Measurements from ENCODE around the gene SEZ6.

The SEZ6 gene

GRCh38 chr17:28917029-28917428 is 88.8 kb downstream of the SEZ6 start:
- Histone ChIP-seq H3K4me1 (no peaks in the 10 kb centered on the region), H4K20me1 (peaks cover 55% of the 10 kb centered on the region), H3K27ac (no peak overlapping the region), H3K9me3 (no peaks in the 10 kb centered on the region), H3K4me2 (no peak overlapping the region), H3K36me3 (peaks cover 100% of the 10 kb centered on the region), H3K9ac (no peak overlapping the region), H3K27me3 (no peaks in the 10 kb centered on the region), H3K4me3 (no peak overlapping the region)
- no peak for TF ChIP-seq Cebpa-rat (IDR thresholded peaks at IDR 0.05)

DNA sequence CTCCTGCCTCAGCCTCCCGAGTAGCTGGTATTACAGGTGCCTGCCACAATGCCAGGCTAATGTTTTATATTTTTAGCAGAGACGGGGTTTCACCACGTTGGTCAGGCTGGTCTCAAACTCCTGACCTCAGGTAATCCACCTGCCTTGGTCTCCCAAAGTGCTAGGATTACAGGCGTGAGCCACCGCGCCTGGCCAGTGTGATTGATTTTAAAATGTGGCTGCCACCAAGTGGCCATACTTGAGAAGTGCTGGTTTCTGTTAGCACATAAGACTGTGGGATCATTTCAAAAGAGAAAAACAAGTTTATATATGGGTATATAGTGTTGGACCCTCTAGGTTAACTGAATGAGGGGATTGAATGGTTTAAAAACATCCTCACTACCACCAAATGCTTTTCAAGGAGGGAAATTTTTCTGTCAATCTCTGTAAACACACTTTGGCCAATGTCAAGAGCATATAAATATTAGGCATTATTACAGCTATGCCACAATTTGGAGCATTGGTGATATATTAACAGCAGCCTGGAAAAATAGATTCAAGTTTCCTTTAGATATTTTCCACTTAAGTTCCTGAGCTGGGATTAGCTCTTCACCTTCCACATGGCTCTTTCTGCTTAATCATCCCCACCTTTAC is 89.4 kb downstream of the SEZ6 start:
- H4K20me1 ChIP-seq, result peaks cover 54% of the 10 kb centered on the region
- no peaks in the 10 kb centered on the region for H3K27me3 ChIP-seq
- H3K36me3 ChIP-seq, result peaks cover 100% of the 10 kb centered on the region
- H3K4me2 ChIP-seq, result no peak overlapping the region
- no peak overlapping the region for H3K9ac ChIP-seq
- H3K4me3 ChIP-seq, result no peak overlapping the region
- H3K9me3 ChIP-seq, result no peaks in the 10 kb centered on the region
- no peaks in the 10 kb centered on the region for H3K4me1 ChIP-seq
- no peak overlapping the region for H3K27ac ChIP-seq
- TF ChIP-seq Cebpa-rat (IDR thresholded peaks at IDR 0.05), result no peak

DNA sequence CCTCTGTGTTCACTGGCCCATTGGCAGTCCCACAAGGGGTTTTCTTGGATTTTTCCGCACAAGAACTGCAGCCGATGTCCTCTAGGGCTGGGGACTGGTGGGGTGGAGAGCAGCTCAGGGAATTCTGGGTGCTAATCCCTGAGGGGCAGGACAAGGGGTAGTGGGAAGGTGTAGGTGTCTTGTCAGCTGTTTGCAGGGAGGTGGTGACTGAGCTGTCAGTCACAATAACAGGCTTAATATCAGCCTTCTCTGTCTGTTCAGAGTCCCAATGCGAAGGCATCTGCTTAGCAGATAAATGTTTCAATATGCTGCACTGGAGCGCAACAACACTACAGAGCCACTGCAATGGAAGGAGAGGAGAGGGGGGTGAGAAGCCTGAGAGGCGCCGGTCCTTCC is 92.9 kb downstream of the SEZ6 start:
- Histone ChIP-seq H4K20me1 (peaks cover 58% of the 10 kb centered on the region), H3K9ac (no peak overlapping the region), H3K27me3 (no peaks in the 10 kb centered on the region), H3K4me1 (no peaks in the 10 kb centered on the region), H3K4me2 (no peak overlapping the region), H3K36me3 (peaks cover 100% of the 10 kb centered on the region), H3K4me3 (no peak overlapping the region), H3K27ac (no peak overlapping the region), H3K9me3 (no peaks in the 10 kb centered on the region)
- TF ChIP-seq Cebpa-rat (IDR thresholded peaks at IDR 0.05), result no peak

- Histone ChIP-seq H4K20me1 (peaks cover 58% of the 10 kb centered on the region), H3K9me3 (no peaks in the 10 kb centered on the region), H3K4me1 (no peaks in the 10 kb centered on the region), H3K4me2 (no peak overlapping the region), H3K36me3 (peaks cover 100% of the 10 kb centered on the region), H3K27ac (no peak overlapping the region), H3K9ac (no peak overlapping the region), H3K27me3 (no peaks in the 10 kb centered on the region), H3K4me3 (no peak overlapping the region)
- TF ChIP-seq Cebpa-rat (IDR thresholded peaks at IDR 0.05), result no peak
Observed at GRCh38 chr17:28912281-28912937, 93.4 kb downstream of the SEZ6 start.

DNA sequence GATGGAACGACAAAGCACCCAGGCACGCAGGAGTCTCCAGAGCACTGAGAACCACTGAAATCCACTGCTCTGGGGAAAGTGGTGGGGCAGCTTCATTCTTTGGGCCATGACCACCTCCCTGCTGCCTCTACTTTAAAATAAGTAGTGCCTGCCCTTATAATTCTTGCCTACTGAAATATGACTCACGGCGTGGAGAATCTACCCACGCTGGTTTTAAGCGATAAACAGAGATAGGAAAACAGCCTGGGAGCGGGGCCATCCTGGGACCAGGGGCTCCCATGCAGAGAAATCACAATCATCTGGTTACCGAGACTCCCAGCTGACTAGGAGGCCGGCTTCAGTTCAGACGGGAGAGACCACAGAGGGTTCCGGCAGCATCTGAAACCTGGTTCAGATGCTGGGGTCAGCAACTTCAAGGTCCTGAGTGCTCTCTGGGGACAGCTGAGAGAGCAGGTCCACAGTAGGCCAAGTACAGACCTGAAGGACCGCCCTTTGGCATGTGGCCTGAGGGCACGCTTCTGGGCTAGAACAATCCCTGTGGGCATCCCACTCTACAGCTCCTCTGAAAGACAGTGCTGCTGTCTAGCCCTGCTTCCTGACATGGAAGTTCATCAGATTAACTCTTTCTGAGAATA is 94.3 kb downstream of the SEZ6 start:
- Histone ChIP-seq H3K36me3 (peaks cover 100% of the 10 kb centered on the region), H3K4me2 (no peak overlapping the region), H3K4me3 (no peak overlapping the region), H3K4me1 (no peaks in the 10 kb centered on the region), H3K9ac (no peak overlapping the region), H3K27ac (no peak overlapping the region), H3K27me3 (no peaks in the 10 kb centered on the region), H3K9me3 (no peaks in the 10 kb centered on the region), H4K20me1 (peaks cover 51% of the 10 kb centered on the region)
- no peak for TF ChIP-seq Cebpa-rat (IDR thresholded peaks at IDR 0.05)

- Histone ChIP-seq H3K36me3 (peaks cover 100% of the 10 kb centered on the region), H4K20me1 (peaks cover 51% of the 10 kb centered on the region), H3K27ac (no peak overlapping the region)
Observed at GRCh38 chr17:28910534-28910933, 95.3 kb downstream of the SEZ6 start.

GRCh38 chr17:28908640-28909167 is 97.1 kb downstream of the SEZ6 start:
- Histone ChIP-seq H3K4me3 (no peak overlapping the region), H3K36me3 (peaks cover 93% of the 10 kb centered on the region), H3K27ac (no peak overlapping the region), H3K4me2 (no peak overlapping the region), H4K20me1 (peaks cover 45% of the 10 kb centered on the region), H3K9ac (no peak overlapping the region), H3K27me3 (no peaks in the 10 kb centered on the region), H3K9me3 (no peaks in the 10 kb centered on the region), H3K4me1 (peaks cover 4% of the 10 kb centered on the region)
- no peak for TF ChIP-seq Cebpa-rat (IDR thresholded peaks at IDR 0.05)

More at GRCh38 chr17:28910534-28910933, 95.3 kb downstream of the SEZ6 start:
- TF ChIP-seq Cebpa-rat (IDR thresholded peaks at IDR 0.05), result no peak
- H3K9ac ChIP-seq, result no peak overlapping the region
- H3K4me3 ChIP-seq, result no peak overlapping the region
- no peaks in the 10 kb centered on the region for H3K9me3 ChIP-seq
- H3K27me3 ChIP-seq, result no peaks in the 10 kb centered on the region
- H3K4me1 ChIP-seq, result no peaks in the 10 kb centered on the region
- H3K4me2 ChIP-seq, result no peak overlapping the region

DNA sequence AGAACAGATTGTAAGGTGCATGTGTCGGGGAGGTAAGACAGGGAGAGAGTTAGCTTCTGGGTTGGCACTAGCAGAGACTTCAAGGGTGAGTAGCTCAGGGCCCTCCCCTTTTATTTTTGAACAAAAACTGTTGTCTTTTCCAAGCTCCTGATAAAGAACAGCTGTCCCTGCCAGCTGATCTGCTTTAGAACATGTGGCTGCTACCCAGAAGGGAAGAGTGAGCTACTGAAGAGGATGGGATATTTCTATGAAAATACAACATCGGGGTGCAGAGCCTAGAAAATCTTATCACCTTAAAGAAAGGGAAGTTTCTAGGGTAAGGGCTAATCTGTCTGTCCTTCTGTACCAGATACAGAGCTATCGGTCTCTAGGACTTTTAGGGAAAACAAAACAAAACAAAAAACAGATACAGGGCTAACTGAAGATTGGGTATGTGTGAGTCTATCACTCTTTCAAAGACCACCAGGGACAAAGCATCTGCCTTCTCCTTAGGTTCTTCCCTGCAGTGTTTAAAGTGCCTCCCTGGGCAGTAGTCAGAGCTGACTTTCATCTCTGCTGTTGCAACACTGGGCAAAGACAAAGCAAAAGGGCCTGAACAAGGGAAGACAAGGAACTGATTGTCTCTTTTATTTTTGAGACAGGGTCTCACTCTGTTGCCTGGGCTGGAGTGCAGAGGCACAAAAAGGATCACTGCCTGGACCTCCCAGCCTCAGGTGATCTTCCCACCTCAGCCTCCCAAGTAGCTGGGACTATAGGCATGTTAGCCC is 97.9 kb downstream of the SEZ6 start:
- no peaks in the 10 kb centered on the region for H3K9me3 ChIP-seq
- H3K4me2 ChIP-seq, result no peak overlapping the region
- H3K36me3 ChIP-seq, result peaks cover 85% of the 10 kb centered on the region
- no peak overlapping the region for H3K27ac ChIP-seq
- no peak overlapping the region for H3K9ac ChIP-seq
- peaks cover 45% of the 10 kb centered on the region for H4K20me1 ChIP-seq
- TF ChIP-seq Cebpa-rat (IDR thresholded peaks at IDR 0.05), result no peak
- H3K4me3 ChIP-seq, result no peak overlapping the region
- H3K27me3 ChIP-seq, result no peaks in the 10 kb centered on the region
- H3K4me1 ChIP-seq, result peaks cover 11% of the 10 kb centered on the region

DNA sequence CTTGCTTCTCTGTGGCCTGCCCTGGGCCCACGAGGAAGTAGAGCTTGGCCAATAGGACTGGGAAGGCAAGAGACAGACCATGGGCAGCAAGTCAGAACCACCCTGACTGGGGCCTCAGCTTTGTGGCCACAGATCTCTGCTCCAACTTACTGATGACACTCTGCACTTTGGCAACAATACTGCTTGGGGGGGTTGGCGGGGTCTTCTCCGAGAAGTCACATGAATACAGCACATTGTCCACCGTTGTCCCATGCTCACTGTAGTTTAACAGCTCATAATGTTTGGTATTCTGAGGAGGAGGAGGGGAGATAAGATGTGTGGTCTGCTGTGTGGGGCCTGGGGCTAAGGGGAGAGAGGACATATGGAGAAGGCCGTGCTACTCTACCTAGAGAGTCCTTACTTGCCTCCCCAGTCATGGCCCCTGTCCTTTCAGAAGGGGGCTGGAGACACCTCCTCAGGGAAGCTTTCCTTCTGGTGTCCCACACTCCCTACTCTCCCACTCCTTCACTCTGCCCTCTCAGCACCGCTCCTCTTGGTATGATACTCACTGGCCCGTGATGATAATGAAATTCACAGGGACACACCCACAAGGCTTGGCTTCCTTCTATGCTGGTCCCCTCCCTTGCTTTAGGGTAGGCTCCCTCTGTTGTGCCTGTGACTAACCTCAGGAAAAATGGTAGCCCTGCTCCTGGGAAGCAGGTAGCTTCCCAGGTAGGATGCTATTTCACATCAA is 99.0 kb downstream of the SEZ6 start:
- Histone ChIP-seq H3K4me3 (no peak overlapping the region), H3K27ac (no peak overlapping the region), H3K9me3 (no peaks in the 10 kb centered on the region), H4K20me1 (peaks cover 44% of the 10 kb centered on the region), H3K36me3 (peaks cover 74% of the 10 kb centered on the region), H3K27me3 (no peaks in the 10 kb centered on the region), H3K9ac (no peak overlapping the region), H3K4me1 (peaks cover 13% of the 10 kb centered on the region), H3K4me2 (no peak overlapping the region)
- TF ChIP-seq Cebpa-rat (IDR thresholded peaks at IDR 0.05), result no peak

Data from BLaER1 (cell line).